Neural cell (in vitro differentiated cells): Measurements from ENCODE around the gene IKZF5.

Experiments
- EP300 ChIP-seq: fragments of 450-650 bp; conservative IDR thresholded peaks from 2 replicates; pipeline ENCODE4 v1.6.1; 2014; ENCODE audit warnings: antibody characterized with exemption, mild to moderate bottlenecking, moderate library complexity; ENCODE audit not compliant: poor library complexity, severe bottlenecking
- EZH2 ChIP-seq: fragments of 200-600, 300-800 bp; shearing (Covaris generic), sonication (generic); IDR thresholded peaks from 2 replicates; pipeline ENCODE4 v1.6.1; 2014; ENCODE audit warnings: antibody characterized with exemption, low read length, borderline replicate concordance, mild to moderate bottlenecking; ENCODE audit not compliant: insufficient read depth, poor library complexity, severe bottlenecking
- MXI1 ChIP-seq: fragments of 450-650 bp; conservative IDR thresholded peaks from 2 replicates; pipeline ENCODE4 v1.6.1; 2014; ENCODE audit warnings: antibody characterized with exemption, mild to moderate bottlenecking; ENCODE audit not compliant: poor library complexity, severe bottlenecking
- POLR2AphosphoS5 ChIP-seq: IDR thresholded peaks from 2 replicates; pipeline ENCODE4 v1.6.1; 2012
- RAD21 ChIP-seq: fragments of 450-650 bp; conservative IDR thresholded peaks from 2 replicates; pipeline ENCODE4 v1.6.1; 2014; ENCODE audit warnings: antibody characterized with exemption, mild to moderate bottlenecking, moderate library complexity
- SMC3 ChIP-seq: fragments of 450-650 bp; conservative IDR thresholded peaks from 2 replicates; pipeline ENCODE4 v1.6.1; 2014; ENCODE audit warnings: antibody characterized with exemption, mild to moderate bottlenecking, moderate library complexity; ENCODE audit not compliant: poor library complexity
- TAF1 ChIP-seq: IDR thresholded peaks from 2 replicates; pipeline ENCODE4 v1.6.1; 2012; ENCODE audit warnings: low read depth
- TF ChIP-seq, protein P1 (sequence below): fragments of 450-650 bp; IDR thresholded peaks from 2 replicates; pipeline ENCODE4 v1.5.1; 2014; ENCODE audit warnings: antibody characterized with exemption, mild to moderate bottlenecking, moderate library complexity; ENCODE audit not compliant: poor library complexity, severe bottlenecking

DNA sequence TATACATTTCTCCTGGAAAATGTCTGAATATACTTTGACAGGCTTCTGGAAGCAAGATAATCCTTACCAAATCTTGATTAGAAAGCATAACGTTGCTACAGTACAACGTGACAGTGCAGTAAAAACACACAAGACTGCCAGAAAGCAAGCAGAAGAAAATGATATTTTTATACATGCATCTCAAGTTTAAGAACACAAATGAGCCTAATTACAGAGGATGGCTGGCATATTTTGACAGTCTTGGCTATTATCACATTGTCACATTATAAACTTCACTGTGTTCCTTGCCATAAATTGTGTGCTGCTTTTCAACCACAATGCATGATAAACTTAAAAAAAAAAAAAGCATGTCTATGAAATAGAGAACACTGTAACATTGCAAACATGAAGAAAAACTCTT lies 4.3 kb downstream of the IKZF5 start:
- TF ChIP-seq POLR2AphosphoS5 (no peak), MXI1 (no peak), EP300 (no peak), EZH2 (no peak), RAD21 (no peak), TAF1 (no peak), SMC3 (no peak)
- TF ChIP-seq, protein P1, sequence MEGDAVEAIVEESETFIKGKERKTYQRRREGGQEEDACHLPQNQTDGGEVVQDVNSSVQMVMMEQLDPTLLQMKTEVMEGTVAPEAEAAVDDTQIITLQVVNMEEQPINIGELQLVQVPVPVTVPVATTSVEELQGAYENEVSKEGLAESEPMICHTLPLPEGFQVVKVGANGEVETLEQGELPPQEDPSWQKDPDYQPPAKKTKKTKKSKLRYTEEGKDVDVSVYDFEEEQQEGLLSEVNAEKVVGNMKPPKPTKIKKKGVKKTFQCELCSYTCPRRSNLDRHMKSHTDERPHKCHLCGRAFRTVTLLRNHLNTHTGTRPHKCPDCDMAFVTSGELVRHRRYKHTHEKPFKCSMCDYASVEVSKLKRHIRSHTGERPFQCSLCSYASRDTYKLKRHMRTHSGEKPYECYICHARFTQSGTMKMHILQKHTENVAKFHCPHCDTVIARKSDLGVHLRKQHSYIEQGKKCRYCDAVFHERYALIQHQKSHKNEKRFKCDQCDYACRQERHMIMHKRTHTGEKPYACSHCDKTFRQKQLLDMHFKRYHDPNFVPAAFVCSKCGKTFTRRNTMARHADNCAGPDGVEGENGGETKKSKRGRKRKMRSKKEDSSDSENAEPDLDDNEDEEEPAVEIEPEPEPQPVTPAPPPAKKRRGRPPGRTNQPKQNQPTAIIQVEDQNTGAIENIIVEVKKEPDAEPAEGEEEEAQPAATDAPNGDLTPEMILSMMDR: no peak
